CD8-positive, alpha-beta memory T cell (primary cell): Measurements from ENCODE around the gene VAPB. TPM values are rescaled to one million over a fixed set of nuclear protein-coding genes. Genes with fewer than 3 reads are reported as not detected.

ENCODE experiments used
- CTCF ChIA-PET: fragments of 350-600 bp; sonication (Branson Sonifier 250); formaldehyde crosslinking; loops from one replicate; lab custom pipeline; 2021; ENCODE audit warnings: antibody characterized with exemption; lab: Charles Lee
- POLR2A ChIA-PET: fragments of 350-600 bp; sonication (Branson Sonifier 250); formaldehyde crosslinking; loops from one replicate; lab custom pipeline; 2021; ENCODE audit warnings: antibody characterized with exemption; lab: Charles Lee
- DNase-seq, 5 donors: peaks; one replicate each; pipeline versions ENCODE4 v3.0.0 to v3.0.0-alpha.2; 2020 to 2022; ENCODE audit warnings: mixed read lengths in 1 of 5
- H3K27ac ChIP-seq: one replicate; pipeline ENCODE4 v1.7.0; 2013; ENCODE audit warnings: low read depth, mild to moderate bottlenecking, low read length, moderate library complexity
- H3K27me3 ChIP-seq: 2 replicates; pipeline ENCODE4 v1.7.0; 2013; ENCODE audit warnings: low read length, mild to moderate bottlenecking; ENCODE audit not compliant: insufficient read depth, poor library complexity, severe bottlenecking
- H3K36me3 ChIP-seq: 2 replicates; pipeline ENCODE4 v1.7.0; 2013; ENCODE audit warnings: mild to moderate bottlenecking, low read length, moderate library complexity; ENCODE audit not compliant: insufficient read depth
- H3K4me1 ChIP-seq: 2 replicates; pipeline ENCODE4 v1.7.0; 2013; ENCODE audit warnings: mild to moderate bottlenecking, low read length, moderate library complexity; ENCODE audit not compliant: insufficient read depth
- H3K4me3 ChIP-seq: 2 replicates; pipeline ENCODE4 v1.7.0; 2013; ENCODE audit warnings: mild to moderate bottlenecking, low read length
- H3K9me3 ChIP-seq: 2 replicates; pipeline ENCODE4 v1.7.0; 2013; ENCODE audit warnings: mild to moderate bottlenecking, low read length
- H3K27ac Mint-ChIP-seq, 8 donors: one replicate each; pipeline ENCODE4 v1.8.0; 2020 to 2021; ENCODE audit warnings: mixed read lengths in 8 of 8, mild to moderate bottlenecking in 6 of 8, inconsistent platforms in 3 of 8, moderate library complexity in 3 of 8
- H3K27me3 Mint-ChIP-seq, 2 donors: one replicate each; pipeline ENCODE4 v1.8.0; 2020 to 2021; ENCODE audit warnings: mixed read lengths in 2 of 2, mild to moderate bottlenecking in 1 of 2, moderate library complexity in 1 of 2
- H3K36me3 Mint-ChIP-seq, 3 donors: one replicate each; pipeline ENCODE4 v1.8.0; 2020 to 2021; ENCODE audit warnings: mixed read lengths in 3 of 3, inconsistent platforms in 1 of 3, mild to moderate bottlenecking in 1 of 3
- H3K4me1 Mint-ChIP-seq, 3 donors: one replicate each; pipeline ENCODE4 v1.8.0; 2020 to 2021; ENCODE audit warnings: mixed read lengths in 3 of 3, inconsistent platforms in 1 of 3, mild to moderate bottlenecking in 1 of 3
- H3K4me3 Mint-ChIP-seq, 7 donors: one replicate each; pipeline ENCODE4 v1.8.0; 2020 to 2021; ENCODE audit warnings: mixed read lengths in 7 of 7, mild to moderate bottlenecking in 6 of 7, moderate library complexity in 4 of 7, inconsistent platforms in 2 of 7
- H3K9me3 Mint-ChIP-seq, 5 donors: one replicate each; pipeline ENCODE4 v1.8.0; 2020 to 2022; ENCODE audit warnings: mixed read lengths in 5 of 5, mild to moderate bottlenecking in 3 of 5, moderate library complexity in 2 of 5, inconsistent platforms in 1 of 5
- polyA plus RNA-seq: library from polyadenylated mRNA; unstranded; fragments of 300-500 nt; fragmentation: Illumina TruSeq; gene quantifications from one replicate; pipeline ENCODE4 v1.2.3, GENCODE V29; 2021
- total RNA-seq, 2 experiments: library from RNA; stranded (reverse); gene quantifications; one replicate each; pipeline ENCODE4 v1.2.3, GENCODE V29; 2021

VAPB gene
- total and polyA plus RNA-seq, 3 experiments from 2014 or later: 31.5 to 40.3 (median 36.6) TPM

GRCh38 chr20:58402305-58402704 is 13.3 kb downstream of the VAPB start:
- Mint-ChIP-seq H3K4me3 (no peak overlapping the region), H3K27ac (no peak overlapping the region), H3K9me3 (no peaks in the 10 kb centered on the region), H3K27me3 (no peaks in the 10 kb centered on the region), H3K36me3 (peaks cover 0 to 7% (median 3%) of the 10 kb centered on the region in 3 donors), H3K4me1 (peaks cover 1 to 31% (median 17%) of the 10 kb centered on the region in 3 donors)
- Histone ChIP-seq H3K4me3 (no peak overlapping the region), H3K36me3 (no peaks in the 10 kb centered on the region), H3K4me1 (peaks cover 81% of the 10 kb centered on the region), H3K27ac (no peak overlapping the region), H3K9me3 (no peaks in the 10 kb centered on the region), H3K27me3 (no peaks in the 10 kb centered on the region)
- CTCF ChIA-PET: no interaction called here
- DNase-seq: no peak
- POLR2A ChIA-PET: no interaction called here

GRCh38 chr20:58402827-58403226 is 13.8 kb downstream of the VAPB start:
- no peak for DNase-seq
- no peak overlapping the region for H3K27ac Mint-ChIP-seq
- Histone ChIP-seq H3K27ac (no peak overlapping the region), H3K9me3 (no peaks in the 10 kb centered on the region), H3K27me3 (no peaks in the 10 kb centered on the region), H3K4me3 (no peak overlapping the region), H3K36me3 (no peaks in the 10 kb centered on the region), H3K4me1 (peaks cover 83% of the 10 kb centered on the region)
- H3K4me1 Mint-ChIP-seq: peaks cover 6 to 31% (median 17%) of the 10 kb centered on the region in 3 donors
- ChIA-PET POLR2A (no interaction called here), CTCF (no interaction called here)
- peaks cover 0 to 6% (median 3%) of the 10 kb centered on the region in 3 donors for H3K36me3 Mint-ChIP-seq
- H3K4me3 Mint-ChIP-seq: no peak overlapping the region
- no peaks in the 10 kb centered on the region for H3K9me3 Mint-ChIP-seq
- H3K27me3 Mint-ChIP-seq: no peaks in the 10 kb centered on the region

GRCh38 chr20:58403272-58403671 is 14.2 kb downstream of the VAPB start:
- H3K27me3 ChIP-seq: no peaks in the 10 kb centered on the region
- ChIA-PET POLR2A (no interaction called here), CTCF (no interaction called here)
- Mint-ChIP-seq H3K4me1 (peaks cover 11 to 31% (median 17%) of the 10 kb centered on the region in 3 donors), H3K27ac (no peak overlapping the region), H3K9me3 (no peaks in the 10 kb centered on the region), H3K36me3 (peaks cover 0 to 2% (median 0%) of the 10 kb centered on the region in 3 donors), H3K27me3 (no peaks in the 10 kb centered on the region), H3K4me3 (no peak overlapping the region)
- no peaks in the 10 kb centered on the region for H3K36me3 ChIP-seq
- no peak for DNase-seq
- H3K27ac ChIP-seq: no peak overlapping the region
- peaks cover 83% of the 10 kb centered on the region for H3K4me1 ChIP-seq
- H3K4me3 ChIP-seq: no peak overlapping the region
- H3K9me3 ChIP-seq: no peaks in the 10 kb centered on the region

GRCh38 chr20:58405504-58406291 is 16.7 kb downstream of the VAPB start:
- Histone ChIP-seq H3K36me3 (no peaks in the 10 kb centered on the region), H3K9me3 (no peaks in the 10 kb centered on the region), H3K4me1 (peaks cover 76% of the 10 kb centered on the region), H3K4me3 (no peak overlapping the region), H3K27ac (no peak overlapping the region), H3K27me3 (no peaks in the 10 kb centered on the region)
- Mint-ChIP-seq H3K36me3 (no peaks in the 10 kb centered on the region), H3K27me3 (no peaks in the 10 kb centered on the region), H3K4me1 (peaks cover 33 to 34% (median 34%) of the 10 kb centered on the region in 3 donors), H3K27ac (no peak overlapping the region), H3K4me3 (no peak overlapping the region), H3K9me3 (no peaks in the 10 kb centered on the region)
- CTCF ChIA-PET: interaction anchor here (0.7 kb wide), 1 partner anchor 128 kb away, joined by 3 read pairs; no protein-coding TSS in a partner anchor
- no peak for DNase-seq
- POLR2A ChIA-PET: no interaction called here

- no peaks in the 10 kb centered on the region for H3K36me3 Mint-ChIP-seq
- H3K27ac Mint-ChIP-seq: peak overlapping the region in 4 of 8 donors; percentile 8 to 55 (median 44)
- Histone ChIP-seq H3K4me3 (no peak overlapping the region), H3K27ac (no peak overlapping the region), H3K9me3 (no peaks in the 10 kb centered on the region), H3K27me3 (no peaks in the 10 kb centered on the region), H3K4me1 (peaks cover 68% of the 10 kb centered on the region), H3K36me3 (no peaks in the 10 kb centered on the region)
- no peak for DNase-seq
- peaks cover 35 to 38% (median 38%) of the 10 kb centered on the region in 3 donors for H3K4me1 Mint-ChIP-seq
- H3K27me3 Mint-ChIP-seq: no peaks in the 10 kb centered on the region
- no peak overlapping the region for H3K4me3 Mint-ChIP-seq
- ChIA-PET CTCF (no interaction called here), POLR2A (no interaction called here)
- H3K9me3 Mint-ChIP-seq: no peaks in the 10 kb centered on the region
Observed at GRCh38 chr20:58406422-58407001, 17.5 kb downstream of the VAPB start.

- Mint-ChIP-seq H3K4me3 (peak overlapping the region in 2 of 7 donors; percentile 73 to 79), H3K9me3 (no peaks in the 10 kb centered on the region), H3K27ac (peak overlapping the region; percentile 65 to 95 (median 88)), H3K27me3 (no peaks in the 10 kb centered on the region), H3K36me3 (no peaks in the 10 kb centered on the region), H3K4me1 (peaks cover 37 to 43% (median 42%) of the 10 kb centered on the region in 3 donors)
- no peak for DNase-seq
- Histone ChIP-seq H3K9me3 (no peaks in the 10 kb centered on the region), H3K27me3 (no peaks in the 10 kb centered on the region), H3K4me3 (no peak overlapping the region), H3K4me1 (peaks cover 60% of the 10 kb centered on the region), H3K36me3 (no peaks in the 10 kb centered on the region), H3K27ac (no peak overlapping the region)
- ChIA-PET CTCF (interaction anchor here (1.1 kb wide), 1 partner anchor 10 kb away, joined by 3 read pairs; no protein-coding TSS in a partner anchor), POLR2A (interaction anchor here (0.6 to 1.1 kb wide), 2 partner anchors 18 to 72 kb away, joined by 7 to 9 read pairs; partner anchors contain the start of gene VAPB)
Observed at GRCh38 chr20:58407201-58407873, 18.3 kb downstream of the VAPB start.

- no peak overlapping the region for H3K27ac ChIP-seq
- Mint-ChIP-seq H3K36me3 (no peaks in the 10 kb centered on the region), H3K27ac (peak overlapping the region; percentile 65 to 95 (median 88)), H3K4me1 (peaks cover 41 to 46% (median 43%) of the 10 kb centered on the region in 3 donors), H3K9me3 (no peaks in the 10 kb centered on the region), H3K4me3 (peak overlapping the region; percentile 32 to 79 (median 72)), H3K27me3 (no peaks in the 10 kb centered on the region)
- H3K4me3 ChIP-seq: no peak overlapping the region
- H3K27me3 ChIP-seq: no peaks in the 10 kb centered on the region
- peak in 2 of 5 donors; percentile 13 to 23 for DNase-seq
- CTCF ChIA-PET: interaction anchor here (1.1 kb wide), 1 partner anchor 9 kb away, joined by 3 read pairs; no protein-coding TSS in a partner anchor
- H3K9me3 ChIP-seq: no peaks in the 10 kb centered on the region
- POLR2A ChIA-PET: interaction anchor here (0.6 to 1.1 kb wide), 3 partner anchors 10 to 72 kb away, joined by 3 to 9 read pairs (median 7); partner anchors contain the start of gene VAPB
- peaks cover 56% of the 10 kb centered on the region for H3K4me1 ChIP-seq
- no peaks in the 10 kb centered on the region for H3K36me3 ChIP-seq
Observed at GRCh38 chr20:58407966-58408557, 19.0 kb downstream of the VAPB start.
